PC-9 (cell line): ENCODE measurements around the gene CDO1.

Experiments
- CTCF ChIP-seq: fragments of 200-600 bp; sonication (generic); conservative IDR thresholded peaks from 2 replicates; pipeline ENCODE4 v1.6.1; 2017; ENCODE audit warnings: mixed run types, antibody characterized with exemption, mild to moderate bottlenecking, moderate library complexity
- EZH2 ChIP-seq: fragments of 200-600 bp; sonication (generic); IDR thresholded peaks from 2 replicates; pipeline ENCODE4 v1.8.0; 2017; ENCODE audit warnings: antibody characterized with exemption, low read depth

- peak; percentile 82 for TF ChIP-seq CTCF
- TF ChIP-seq EZH2 = no peak
Observed at GRCh38 chr5:115831163-115831768, 14.8 kb upstream of the CDO1 start.
